GM23338 (cell line): ENCODE data around the gene TMEM174. TPM values are rescaled to one million over a fixed set of nuclear protein-coding genes. Genes with fewer than 3 reads are reported as not detected.

ENCODE experiments used
- ATAC-seq: fragments of 200-7000 bp; cut with Tn5 transposase; 3 replicates; pipeline ENCODE4 v1.9.1; 2020
- DNase-seq: peaks from one replicate; pipeline ENCODE4 v3.0.0-alpha.2; 2015; ENCODE audit warnings: low spot score
- H2AFZ ChIP-seq: fragments of 200-600 bp; sonication (generic); 2 replicates; pipeline ENCODE4 v1.8.0; 2016; ENCODE audit warnings: antibody characterized with exemption, mild to moderate bottlenecking, moderate library complexity
- H3F3A ChIP-seq: fragments of 200-600 bp; sonication (generic); replicated peaks from 2 replicates; pipeline ENCODE4 v1.8.0; 2017; ENCODE audit warnings: antibody characterized with exemption, mixed run types, low read depth
- H3K27ac ChIP-seq: fragments of 200-600 bp; sonication (generic); 2 replicates; pipeline ENCODE4 v1.6.1; 2016; ENCODE audit warnings: low read depth
- H3K27me3 ChIP-seq: fragments of 200-600 bp; sonication (generic); 2 replicates; pipeline ENCODE4 v1.8.0; 2016; ENCODE audit warnings: mild to moderate bottlenecking, mixed run types, moderate library complexity; ENCODE audit not compliant: insufficient read depth
- H3K36me3 ChIP-seq: fragments of 200-600 bp; sonication (generic); 2 replicates; pipeline ENCODE4 v1.8.0; 2016; ENCODE audit warnings: mild to moderate bottlenecking; ENCODE audit not compliant: insufficient read depth
- H3K4me1 ChIP-seq: fragments of 200-600 bp; sonication (generic); 2 replicates; pipeline ENCODE4 v1.8.0; 2016; ENCODE audit warnings: mild to moderate bottlenecking, moderate library complexity; ENCODE audit not compliant: insufficient read depth
- H3K4me2 ChIP-seq: fragments of 200-600 bp; sonication (generic); 2 replicates; pipeline ENCODE4 v1.7.1; 2017; ENCODE audit warnings: mixed run types
- H3K4me3 ChIP-seq: fragments of 200-600 bp; sonication (generic); 2 replicates; pipeline ENCODE4 v1.6.1; 2016; ENCODE audit warnings: mixed run types
- H3K79me2 ChIP-seq: fragments of 200-600 bp; sonication (generic); replicated peaks from 2 replicates; pipeline ENCODE4 v1.8.0; 2017; ENCODE audit warnings: mild to moderate bottlenecking; ENCODE audit not compliant: insufficient read depth
- H3K9me2 ChIP-seq: fragments of 200-600 bp; sonication (generic); 2 replicates; pipeline ENCODE4 v1.8.0; 2017; ENCODE audit not compliant: insufficient read depth
- H4K20me1 ChIP-seq: fragments of 200-600 bp; sonication (generic); replicated peaks from 2 replicates; pipeline ENCODE4 v1.8.0; 2017; ENCODE audit warnings: mild to moderate bottlenecking; ENCODE audit not compliant: insufficient read depth
- H3K27ac Mint-ChIP-seq: 2 replicates; pipeline ENCODE4 v1.8.0; 2020; ENCODE audit warnings: inconsistent platforms, mild to moderate bottlenecking, moderate library complexity, mixed read lengths
- H3K27me3 Mint-ChIP-seq: 3 replicates; pipeline ENCODE4 v1.8.0; 2022; ENCODE audit warnings: low read depth, mild to moderate bottlenecking, moderate library complexity, mixed read lengths, inconsistent platforms; ENCODE audit not compliant: insufficient read depth, poor library complexity
- H3K36me3 Mint-ChIP-seq: 3 replicates; pipeline ENCODE4 v1.8.0; 2021; ENCODE audit warnings: low read depth, mild to moderate bottlenecking, inconsistent platforms, moderate library complexity, mixed read lengths
- H3K4me1 Mint-ChIP-seq: 3 replicates; pipeline ENCODE4 v1.8.0; 2020; ENCODE audit warnings: mild to moderate bottlenecking, inconsistent platforms, mixed read lengths
- H3K4me3 Mint-ChIP-seq: 3 replicates; pipeline ENCODE4 v1.8.0; 2021; ENCODE audit warnings: moderate library complexity, mild to moderate bottlenecking, inconsistent platforms, mixed read lengths
- H3K9me3 Mint-ChIP-seq: 3 replicates; pipeline ENCODE4 v1.8.0; 2020; ENCODE audit warnings: moderate library complexity, mild to moderate bottlenecking, inconsistent platforms, mixed read lengths
- EZH2 ChIP-seq: fragments of 200-600 bp; sonication (generic); IDR thresholded peaks from one replicate; pipeline ENCODE4 v1.8.0; 2017; ENCODE audit warnings: antibody characterized with exemption, mild to moderate bottlenecking, low read depth; ENCODE audit not compliant: unreplicated experiment
- EZH2phosphoT487 ChIP-seq: fragments of 200-600 bp; sonication (generic); IDR thresholded peaks from one replicate; pipeline ENCODE4 v1.8.1; 2018; ENCODE audit warnings: antibody characterized with exemption; ENCODE audit not compliant: unreplicated experiment
- JUNB ChIP-seq: IDR thresholded peaks from one replicate; pipeline ENCODE4 v1.6.1; 2016; ENCODE audit warnings: antibody characterized with exemption; ENCODE audit not compliant: unreplicated experiment
- NANOG ChIP-seq: IDR thresholded peaks from 2 replicates; pipeline ENCODE4 v1.6.1; 2016; ENCODE audit warnings: antibody characterized with exemption, borderline replicate concordance
- POLR2AphosphoS5 ChIP-seq: IDR thresholded peaks from 2 replicates; pipeline ENCODE4 v1.6.1; 2016; ENCODE audit warnings: antibody characterized with exemption, low read depth
- STAT1 ChIP-seq: IDR thresholded peaks from one replicate; pipeline ENCODE4 v1.6.1; 2016; ENCODE audit warnings: antibody characterized with exemption; ENCODE audit not compliant: unreplicated experiment
- ZNF114 ChIP-seq: fragments of 250-450 bp; sonication (Bioruptor Pico); IDR thresholded peaks from 2 replicates; pipeline ENCODE4 v1.5.0; 2020; ENCODE audit warnings: mild to moderate bottlenecking, moderate library complexity
- ZNF331 ChIP-seq: fragments of 250-450 bp; sonication (Bioruptor Pico); IDR thresholded peaks from 2 replicates; pipeline ENCODE4 v1.5.0; 2020; ENCODE audit warnings: low read depth, mild to moderate bottlenecking, moderate library complexity
- polyA plus RNA-seq: library from polyadenylated mRNA; unstranded; fragments of >200 nt; fragmentation: Nextera tagmentation; extraction: Ambion mirVana; gene quantifications from 2 replicates; pipeline ENCODE4 v1.2.1, GENCODE V29; 2016
- total RNA-seq: library from RNA; depleted of rRNA; stranded (reverse); fragments of >200 nt; shearing (Covaris generic); gene quantifications from 2 replicates; pipeline ENCODE4 v1.2.3, GENCODE V29; 2014
- TF ChIP-seq, protein P1 (sequence below): fragments of 250-450 bp; sonication (Bioruptor Pico); IDR thresholded peaks from 2 replicates; pipeline ENCODE4 v1.5.0; 2020; ENCODE audit warnings: mild to moderate bottlenecking, moderate library complexity
- TF ChIP-seq, protein P2 (sequence below): IDR thresholded peaks from 2 replicates; pipeline ENCODE4 v1.6.1; 2016; ENCODE audit warnings: antibody characterized with exemption

Gene TMEM174
- total and polyA plus RNA-seq, 2 experiments from 2014 or later, result not detected

DNA sequence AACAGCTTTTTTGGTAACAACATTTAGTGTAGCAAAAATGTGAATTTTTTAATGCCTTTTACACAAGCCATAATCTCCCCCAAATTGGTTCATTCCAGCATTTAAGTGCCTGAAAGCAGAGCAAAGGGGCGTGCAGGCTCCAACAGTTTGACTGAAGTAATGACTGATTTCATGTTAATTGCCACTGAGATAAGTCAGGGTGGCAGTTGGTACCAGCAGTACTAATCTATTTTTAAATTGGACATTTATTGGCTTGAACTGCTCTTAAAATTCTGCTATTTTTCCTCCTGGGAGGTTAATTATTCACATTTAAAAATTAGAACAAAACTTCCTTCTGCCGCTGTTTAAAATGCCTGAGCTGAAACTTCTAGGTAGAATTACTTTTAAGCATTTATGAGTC lies 40.2 kb upstream of the TMEM174 start (continued):
- TF ChIP-seq, protein P1, sequence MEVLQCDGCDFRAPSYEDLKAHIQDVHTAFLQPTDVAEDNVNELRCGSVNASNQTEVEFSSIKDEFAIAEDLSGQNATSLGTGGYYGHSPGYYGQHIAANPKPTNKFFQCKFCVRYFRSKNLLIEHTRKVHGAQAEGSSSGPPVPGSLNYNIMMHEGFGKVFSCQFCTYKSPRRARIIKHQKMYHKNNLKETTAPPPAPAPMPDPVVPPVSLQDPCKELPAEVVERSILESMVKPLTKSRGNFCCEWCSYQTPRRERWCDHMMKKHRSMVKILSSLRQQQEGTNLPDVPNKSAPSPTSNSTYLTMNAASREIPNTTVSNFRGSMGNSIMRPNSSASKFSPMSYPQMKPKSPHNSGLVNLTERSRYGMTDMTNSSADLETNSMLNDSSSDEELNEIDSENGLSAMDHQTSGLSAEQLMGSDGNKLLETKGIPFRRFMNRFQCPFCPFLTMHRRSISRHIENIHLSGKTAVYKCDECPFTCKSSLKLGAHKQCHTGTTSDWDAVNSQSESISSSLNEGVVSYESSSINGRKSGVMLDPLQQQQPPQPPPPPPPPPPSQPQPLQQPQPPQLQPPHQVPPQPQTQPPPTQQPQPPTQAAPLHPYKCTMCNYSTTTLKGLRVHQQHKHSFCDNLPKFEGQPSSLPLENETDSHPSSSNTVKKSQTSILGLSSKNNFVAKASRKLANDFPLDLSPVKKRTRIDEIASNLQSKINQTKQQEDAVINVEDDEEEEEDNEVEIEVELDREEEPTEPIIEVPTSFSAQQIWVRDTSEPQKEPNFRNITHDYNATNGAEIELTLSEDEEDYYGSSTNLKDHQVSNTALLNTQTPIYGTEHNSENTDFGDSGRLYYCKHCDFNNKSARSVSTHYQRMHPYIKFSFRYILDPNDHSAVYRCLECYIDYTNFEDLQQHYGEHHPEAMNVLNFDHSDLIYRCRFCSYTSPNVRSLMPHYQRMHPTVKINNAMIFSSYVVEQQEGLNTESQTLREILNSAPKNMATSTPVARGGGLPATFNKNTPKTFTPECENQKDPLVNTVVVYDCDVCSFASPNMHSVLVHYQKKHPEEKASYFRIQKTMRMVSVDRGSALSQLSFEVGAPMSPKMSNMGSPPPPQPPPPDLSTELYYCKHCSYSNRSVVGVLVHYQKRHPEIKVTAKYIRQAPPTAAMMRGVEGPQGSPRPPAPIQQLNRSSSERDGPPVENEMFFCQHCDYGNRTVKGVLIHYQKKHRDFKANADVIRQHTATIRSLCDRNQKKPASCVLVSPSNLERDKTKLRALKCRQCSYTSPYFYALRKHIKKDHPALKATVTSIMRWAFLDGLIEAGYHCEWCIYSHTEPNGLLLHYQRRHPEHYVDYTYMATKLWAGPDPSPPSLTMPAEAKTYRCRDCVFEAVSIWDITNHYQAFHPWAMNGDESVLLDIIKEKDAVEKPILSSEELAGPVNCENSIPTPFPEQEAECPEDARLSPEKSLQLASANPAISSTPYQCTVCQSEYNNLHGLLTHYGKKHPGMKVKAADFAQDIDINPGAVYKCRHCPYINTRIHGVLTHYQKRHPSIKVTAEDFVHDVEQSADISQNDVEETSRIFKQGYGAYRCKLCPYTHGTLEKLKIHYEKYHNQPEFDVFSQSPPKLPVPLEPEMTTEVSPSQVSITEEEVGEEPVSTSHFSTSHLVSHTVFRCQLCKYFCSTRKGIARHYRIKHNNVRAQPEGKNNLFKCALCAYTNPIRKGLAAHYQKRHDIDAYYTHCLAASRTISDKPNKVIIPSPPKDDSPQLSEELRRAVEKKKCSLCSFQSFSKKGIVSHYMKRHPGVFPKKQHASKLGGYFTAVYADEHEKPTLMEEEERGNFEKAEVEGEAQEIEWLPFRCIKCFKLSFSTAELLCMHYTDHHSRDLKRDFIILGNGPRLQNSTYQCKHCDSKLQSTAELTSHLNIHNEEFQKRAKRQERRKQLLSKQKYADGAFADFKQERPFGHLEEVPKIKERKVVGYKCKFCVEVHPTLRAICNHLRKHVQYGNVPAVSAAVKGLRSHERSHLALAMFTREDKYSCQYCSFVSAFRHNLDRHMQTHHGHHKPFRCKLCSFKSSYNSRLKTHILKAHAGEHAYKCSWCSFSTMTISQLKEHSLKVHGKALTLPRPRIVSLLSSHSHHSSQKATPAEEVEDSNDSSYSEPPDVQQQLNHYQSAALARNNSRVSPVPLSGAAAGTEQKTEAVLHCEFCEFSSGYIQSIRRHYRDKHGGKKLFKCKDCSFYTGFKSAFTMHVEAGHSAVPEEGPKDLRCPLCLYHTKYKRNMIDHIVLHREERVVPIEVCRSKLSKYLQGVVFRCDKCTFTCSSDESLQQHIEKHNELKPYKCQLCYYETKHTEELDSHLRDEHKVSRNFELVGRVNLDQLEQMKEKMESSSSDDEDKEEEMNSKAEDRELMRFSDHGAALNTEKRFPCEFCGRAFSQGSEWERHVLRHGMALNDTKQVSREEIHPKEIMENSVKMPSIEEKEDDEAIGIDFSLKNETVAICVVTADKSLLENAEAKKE (CRISPR knock-in tag), result no peak

DNA sequence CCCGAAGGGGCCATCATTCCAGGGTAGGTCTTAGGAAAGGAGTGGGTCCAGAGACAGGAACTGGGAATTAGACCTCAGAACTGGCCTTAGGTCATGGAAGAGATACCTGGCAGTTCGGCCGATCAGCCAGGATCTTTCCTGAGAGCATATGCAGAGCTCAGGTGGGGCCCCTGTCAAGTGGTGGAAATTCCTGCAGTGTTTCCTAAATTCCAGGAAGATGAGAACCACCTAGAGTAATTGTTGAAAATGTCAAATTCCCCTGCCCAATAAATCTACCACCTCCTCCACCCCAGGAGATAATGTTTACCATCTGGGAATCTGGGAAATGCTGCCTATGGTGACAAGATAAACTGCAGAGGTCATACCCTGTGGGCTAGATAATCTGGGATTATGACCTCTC lies 38.0 kb upstream of the TMEM174 start:
- Mint-ChIP-seq H3K9me3 (no peaks in the 10 kb centered on the region), H3K4me3 (no peak overlapping the region), H3K27ac (no peak overlapping the region), H3K27me3 (peaks cover 12% of the 10 kb centered on the region), H3K36me3 (no peaks in the 10 kb centered on the region), H3K4me1 (peaks cover 30% of the 10 kb centered on the region)
- DNase-seq, result no peak
- H4K20me1 ChIP-seq, result no peaks in the 10 kb centered on the region
- no peak overlapping the region for H3K27ac ChIP-seq
- no peak overlapping the region for H3K4me3 ChIP-seq
- no peaks in the 10 kb centered on the region for H3K36me3 ChIP-seq
- no peaks in the 10 kb centered on the region for H3K79me2 ChIP-seq
- H3K9me2 ChIP-seq, result peaks cover 6% of the 10 kb centered on the region; the same call in 1 of the 2 replicates
- H3F3A ChIP-seq, result no peaks in the 10 kb centered on the region
- no peak overlapping the region for H2AFZ ChIP-seq
- peaks cover 10% of the 10 kb centered on the region for H3K4me1 ChIP-seq
- no peak overlapping the region for H3K4me2 ChIP-seq
- ATAC-seq, result no peak
- H3K27me3 ChIP-seq, result no peaks in the 10 kb centered on the region
- TF ChIP-seq EZH2 (no peak), ZNF331 (CRISPR knock-in tag) (no peak), EZH2phosphoT487 (no peak), STAT1 (no peak), JUNB (no peak), NANOG (no peak), POLR2AphosphoS5 (no peak), ZNF114 (CRISPR knock-in tag) (no peak)
- TF ChIP-seq, protein P2, sequence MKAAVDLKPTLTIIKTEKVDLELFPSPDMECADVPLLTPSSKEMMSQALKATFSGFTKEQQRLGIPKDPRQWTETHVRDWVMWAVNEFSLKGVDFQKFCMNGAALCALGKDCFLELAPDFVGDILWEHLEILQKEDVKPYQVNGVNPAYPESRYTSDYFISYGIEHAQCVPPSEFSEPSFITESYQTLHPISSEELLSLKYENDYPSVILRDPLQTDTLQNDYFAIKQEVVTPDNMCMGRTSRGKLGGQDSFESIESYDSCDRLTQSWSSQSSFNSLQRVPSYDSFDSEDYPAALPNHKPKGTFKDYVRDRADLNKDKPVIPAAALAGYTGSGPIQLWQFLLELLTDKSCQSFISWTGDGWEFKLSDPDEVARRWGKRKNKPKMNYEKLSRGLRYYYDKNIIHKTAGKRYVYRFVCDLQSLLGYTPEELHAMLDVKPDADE, result no peak
- TF ChIP-seq, protein P1 (CRISPR knock-in tag), result no peak
